BLaER1 treated with 17β-estradiol and CSF1 and Interleukin-3, amounts not matched to agents 10 nM and 100 nM (cell line): ENCODE data around the gene CNTN2.
A peak's percentile ranks its signal among the peaks of the same experiment; 100 is the strongest.

ENCODE experiments used
- H3K27ac ChIP-seq, 11 experiments: shearing (Covaris generic); formaldehyde crosslinking; 2 replicates each; pipeline ENCODE4 v1.8.1; 2022
- H3K27me3 ChIP-seq, 11 experiments: shearing (Covaris generic); formaldehyde crosslinking; 2 replicates each; pipeline ENCODE4 v1.8.1; 2022
- H3K36me3 ChIP-seq, 11 experiments: shearing (Covaris generic); formaldehyde crosslinking; 2 replicates each; pipeline ENCODE4 v1.8.1; 2022
- H3K4me1 ChIP-seq, 10 experiments: shearing (Covaris generic); formaldehyde crosslinking; 2 replicates each; pipeline ENCODE4 v1.8.1; 2022
- H3K4me2 ChIP-seq, 11 experiments: shearing (Covaris generic); formaldehyde crosslinking; 2 replicates each; pipeline ENCODE4 v1.8.1; 2022
- H3K4me3 ChIP-seq, 10 experiments: shearing (Covaris generic); formaldehyde crosslinking; 2 replicates each; pipeline ENCODE4 v1.8.1; 2022
- H3K9ac ChIP-seq, 11 experiments: shearing (Covaris generic); formaldehyde crosslinking; 2 replicates each; pipeline ENCODE4 v1.8.1; 2022
- H3K9me3 ChIP-seq, 11 experiments: shearing (Covaris generic); formaldehyde crosslinking; replicated peaks in 1 of 11; 2 replicates each; pipeline ENCODE4 v1.8.1; 2022
- H4K20me1 ChIP-seq, 11 experiments: shearing (Covaris generic); formaldehyde crosslinking; 2 replicates each; pipeline ENCODE4 v1.8.1; 2022
- Cebpa-rat ChIP-seq, 11 experiments: shearing (Covaris generic); IDR thresholded peaks; 2 replicates each; pipeline ENCODE4 v1.8.1; 2022

Gene CNTN2

GRCh38 chr1:205044741-205045140 lies 1.7 kb downstream of the CNTN2 start:
- Histone ChIP-seq H3K27ac (no peak overlapping the region), H3K27me3 (peaks cover 29 to 42% (median 37%) of the 10 kb centered on the region in 11 experiments), H3K9me3 (no peaks in the 10 kb centered on the region), H4K20me1 (peaks cover 0 to 32% (median 5%) of the 10 kb centered on the region in 11 experiments; a peak in 5 of 22 replicates), H3K9ac (no peak overlapping the region), H3K4me3 (no peak overlapping the region), H3K4me2 (no peak overlapping the region), H3K4me1 (peaks cover 14 to 72% (median 62%) of the 10 kb centered on the region in 10 experiments; a peak in 18 of 20 replicates), H3K36me3 (no peaks in the 10 kb centered on the region)
- TF ChIP-seq Cebpa-rat (IDR thresholded peaks at IDR 0.05), result no peak

GRCh38 chr1:205045146-205045545 lies 2.1 kb downstream of the CNTN2 start:
- H3K27me3 ChIP-seq, result peaks cover 29 to 42% (median 37%) of the 10 kb centered on the region in 11 experiments
- H3K27ac ChIP-seq, result no peak overlapping the region
- no peaks in the 10 kb centered on the region for H3K9me3 ChIP-seq
- H3K4me1 ChIP-seq, result peaks cover 14 to 68% (median 58%) of the 10 kb centered on the region in 10 experiments; a peak in 18 of 20 replicates
- no peak for TF ChIP-seq Cebpa-rat (IDR thresholded peaks at IDR 0.05)
- no peak overlapping the region for H3K9ac ChIP-seq
- no peak overlapping the region; a peak in 1 of 22 replicates for H3K4me2 ChIP-seq
- no peak overlapping the region for H3K4me3 ChIP-seq
- H4K20me1 ChIP-seq, result peaks cover 0 to 32% (median 5%) of the 10 kb centered on the region in 11 experiments; a peak in 5 of 22 replicates
- H3K36me3 ChIP-seq, result no peaks in the 10 kb centered on the region

GRCh38 chr1:205046870-205047269 lies 3.9 kb downstream of the CNTN2 start:
- Histone ChIP-seq H3K4me3 (no peak overlapping the region; a peak in 1 of 20 replicates), H3K9ac (peak overlapping the region in 2 of 11 experiments; percentile 10 to 45; a peak in 2 of 22 replicates), H3K27me3 (peaks cover 29 to 40% (median 36%) of the 10 kb centered on the region in 11 experiments), H3K27ac (no peak overlapping the region), H3K36me3 (no peaks in the 10 kb centered on the region), H4K20me1 (peaks cover 0 to 32% (median 5%) of the 10 kb centered on the region in 11 experiments; a peak in 6 of 22 replicates), H3K4me1 (peaks cover 11 to 59% (median 50%) of the 10 kb centered on the region in 10 experiments; a peak in 18 of 20 replicates), H3K9me3 (no peaks in the 10 kb centered on the region), H3K4me2 (peak overlapping the region in 9 of 11 experiments; percentile 18 to 88 (median 78); a peak in 17 of 22 replicates)
- TF ChIP-seq Cebpa-rat (IDR thresholded peaks at IDR 0.05), result no peak

- H3K4me2 ChIP-seq, result peak overlapping the region in 9 of 11 experiments; percentile 18 to 88 (median 78); a peak in 16 of 22 replicates
- peaks cover 9 to 59% (median 50%) of the 10 kb centered on the region in 10 experiments; a peak in 19 of 20 replicates for H3K4me1 ChIP-seq
- H3K27ac ChIP-seq, result no peak overlapping the region
- peak overlapping the region in 1 of 11 experiments; percentile 45; a peak in 1 of 22 replicates for H3K9ac ChIP-seq
- H3K27me3 ChIP-seq, result peaks cover 22 to 30% (median 28%) of the 10 kb centered on the region in 11 experiments
- H3K9me3 ChIP-seq, result no peaks in the 10 kb centered on the region
- H3K36me3 ChIP-seq, result no peaks in the 10 kb centered on the region
- H3K4me3 ChIP-seq, result no peak overlapping the region
- no peak for TF ChIP-seq Cebpa-rat (IDR thresholded peaks at IDR 0.05)
- peaks cover 0 to 32% (median 5%) of the 10 kb centered on the region in 11 experiments; a peak in 7 of 22 replicates for H4K20me1 ChIP-seq
These were observed 4.8 kb downstream of the CNTN2 start for GRCh38 chr1:205047764-205048231.

GRCh38 chr1:205048382-205048781 lies 5.4 kb downstream of the CNTN2 start:
- peak overlapping the region in 5 of 11 experiments; percentile 50 to 88 (median 78); a peak in 3 of 22 replicates for H3K4me2 ChIP-seq
- no peaks in the 10 kb centered on the region for H3K9me3 ChIP-seq
- peaks cover 17 to 24% (median 22%) of the 10 kb centered on the region in 11 experiments for H3K27me3 ChIP-seq
- TF ChIP-seq Cebpa-rat (IDR thresholded peaks at IDR 0.05), result no peak
- no peak overlapping the region for H3K9ac ChIP-seq
- peaks cover 10 to 60% (median 51%) of the 10 kb centered on the region in 10 experiments; a peak in 19 of 20 replicates for H3K4me1 ChIP-seq
- no peak overlapping the region for H3K4me3 ChIP-seq
- H3K36me3 ChIP-seq, result no peaks in the 10 kb centered on the region
- H4K20me1 ChIP-seq, result peaks cover 0 to 28% (median 5%) of the 10 kb centered on the region in 11 experiments; a peak in 7 of 22 replicates
- no peak overlapping the region for H3K27ac ChIP-seq

GRCh38 chr1:205049479-205049878 lies 6.5 kb downstream of the CNTN2 start:
- Histone ChIP-seq H3K9me3 (no peaks in the 10 kb centered on the region), H4K20me1 (peaks cover 0 to 17% (median under 1%) of the 10 kb centered on the region in 11 experiments; a peak in 6 of 22 replicates), H3K36me3 (no peaks in the 10 kb centered on the region), H3K4me3 (no peak overlapping the region), H3K27me3 (peaks cover 6 to 13% (median 12%) of the 10 kb centered on the region in 11 experiments; a peak in 21 of 22 replicates), H3K27ac (no peak overlapping the region), H3K9ac (no peak overlapping the region), H3K4me1 (peaks cover 7 to 64% (median 53%) of the 10 kb centered on the region in 10 experiments; a peak in 19 of 20 replicates), H3K4me2 (no peak overlapping the region)
- no peak for TF ChIP-seq Cebpa-rat (IDR thresholded peaks at IDR 0.05)

GRCh38 chr1:205052690-205053089 lies 9.7 kb downstream of the CNTN2 start:
- no peaks in the 10 kb centered on the region for H3K9me3 ChIP-seq
- H3K9ac ChIP-seq, result peak overlapping the region in 3 of 11 experiments; percentile 7 to 57 (median 56); a peak in 3 of 22 replicates
- H3K4me2 ChIP-seq, result peak overlapping the region; percentile 13 to 93 (median 82); a peak in 21 of 22 replicates
- no peak for TF ChIP-seq Cebpa-rat (IDR thresholded peaks at IDR 0.05)
- H4K20me1 ChIP-seq, result peaks cover 0 to 14% (median 0%) of the 10 kb centered on the region in 11 experiments; a peak in 4 of 22 replicates
- peak overlapping the region in 4 of 11 experiments; percentile 10 to 67 (median 47); a peak in 4 of 22 replicates for H3K27ac ChIP-seq
- H3K4me1 ChIP-seq, result peaks cover 7 to 55% (median 42%) of the 10 kb centered on the region in 10 experiments; a peak in 19 of 20 replicates
- H3K36me3 ChIP-seq, result no peaks in the 10 kb centered on the region
- H3K4me3 ChIP-seq, result peak overlapping the region in 1 of 10 experiments; percentile 30; a peak in 1 of 20 replicates
- no peaks in the 10 kb centered on the region for H3K27me3 ChIP-seq

- H3K4me3 ChIP-seq, result no peak overlapping the region
- peaks cover 7 to 49% (median 38%) of the 10 kb centered on the region in 10 experiments; a peak in 19 of 20 replicates for H3K4me1 ChIP-seq
- no peak for TF ChIP-seq Cebpa-rat (IDR thresholded peaks at IDR 0.05)
- no peaks in the 10 kb centered on the region for H3K36me3 ChIP-seq
- H3K9ac ChIP-seq, result peak overlapping the region in 2 of 11 experiments; percentile 56 to 57; a peak in 3 of 22 replicates
- H3K9me3 ChIP-seq, result no peaks in the 10 kb centered on the region
- H4K20me1 ChIP-seq, result peaks cover 0 to 12% (median 0%) of the 10 kb centered on the region in 11 experiments; a peak in 3 of 22 replicates
- H3K27ac ChIP-seq, result peak overlapping the region in 3 of 11 experiments; percentile 36 to 67 (median 58); a peak in 3 of 22 replicates
- H3K27me3 ChIP-seq, result no peaks in the 10 kb centered on the region
- H3K4me2 ChIP-seq, result peak overlapping the region; percentile 13 to 93 (median 82); a peak in 21 of 22 replicates
These were observed 10.3 kb downstream of the CNTN2 start for GRCh38 chr1:205053296-205053695.

GRCh38 chr1:205054013-205054412 lies 11.0 kb downstream of the CNTN2 start:
- Histone ChIP-seq H3K9me3 (no peaks in the 10 kb centered on the region), H3K9ac (no peak overlapping the region), H3K4me3 (no peak overlapping the region), H3K27me3 (no peaks in the 10 kb centered on the region), H3K36me3 (no peaks in the 10 kb centered on the region), H3K4me2 (peak overlapping the region in 7 of 11 experiments; percentile 77 to 93 (median 84); a peak in 10 of 22 replicates), H3K27ac (peak overlapping the region in 3 of 11 experiments; percentile 16 to 67 (median 34); a peak in 3 of 22 replicates), H3K4me1 (peaks cover 7 to 44% (median 36%) of the 10 kb centered on the region in 10 experiments; a peak in 19 of 20 replicates), H4K20me1 (peaks cover 0 to 7% (median 0%) of the 10 kb centered on the region in 11 experiments; a peak in 3 of 22 replicates)
- no peak for TF ChIP-seq Cebpa-rat (IDR thresholded peaks at IDR 0.05)
